Right lobe of liver (tissue), 6 donors: ENCODE measurements around the gene TM9SF1. TPM values are rescaled to one million over a fixed set of nuclear protein-coding genes. Genes with fewer than 3 reads are reported as not detected.
A peak's percentile ranks its signal among the peaks of the same experiment; 100 is the strongest.

Experiments
- ATAC-seq, 4 donors: fragments of 200-7000 bp; cut with Tn5 transposase; one replicate each; pipeline ENCODE4 v1.9.1; 2020; ENCODE audit warnings: mild to moderate bottlenecking in 4 of 4, moderate library complexity in 4 of 4
- DNase-seq, 3 donors: peaks; one replicate each; pipeline ENCODE4 v3.0.0-alpha.2; 2020
- H3K27ac ChIP-seq, 3 donors: fragments of 200-600 bp; one replicate each; pipeline ENCODE4 v1.8.0; 2022
- H3K27me3 ChIP-seq, 2 donors: fragments of 200-600 bp; one replicate each; pipeline ENCODE4 v1.8.0; 2022
- H3K36me3 ChIP-seq, 4 donors: fragments of 200-600 bp; sonication (generic) in 1 of 4; one replicate each; pipeline versions ENCODE4 v1.5.1 to v1.8.0; 2017 to 2022; ENCODE audit warnings: control low read depth in 1 of 4
- H3K4me1 ChIP-seq, 4 donors: fragments of 200-600 bp; sonication (generic) in 1 of 4; one replicate each; pipeline versions ENCODE4 v1.5.1 to v1.8.0; 2017 to 2022; ENCODE audit warnings: control low read depth in 1 of 4
- H3K4me3 ChIP-seq, 3 donors: fragments of 200-600 bp; one replicate each; pipeline ENCODE4 v1.8.0; 2022
- H3K9me3 ChIP-seq, 4 donors: fragments of 200-600 bp; sonication (generic) in 1 of 4; one replicate each; pipeline versions ENCODE4 v1.5.1 to v1.8.0; 2017 to 2022; ENCODE audit warnings: control low read depth in 1 of 4
- CTCF ChIP-seq, 4 donors: fragments of 200-600 bp in 3 of 4; fragments of 450-650 bp in 1 of 4; IDR thresholded peaks; one replicate each; pipeline versions ENCODE4 v1.5.1 to v1.8.0; 2016 to 2022; ENCODE audit warnings: antibody characterized with exemption in 4 of 4, mild to moderate bottlenecking in 2 of 4
- POLR2A ChIP-seq: fragments of 450-650 bp; IDR thresholded peaks from one replicate; pipeline ENCODE4 v1.6.1; 2017; ENCODE audit warnings: antibody characterized with exemption, mild to moderate bottlenecking
- WGBS: methylation state at CpG from one replicate; pipeline ENCODE4 v1.1.6; 2018; ENCODE audit warnings: low coverage, low lambda C conversion rate; ENCODE audit not compliant: insufficient coverage; ENCODE audit errors: missing lambda C conversion rate; 5-methylcytosine and 5-hydroxymethylcytosine counted together
- intact Hi-C, 2 donors: fragments of 100-400 bp; cut with DNase I; formaldehyde crosslinking; loops; one replicate each; pipeline versions ENCODE4 v1.11.2 to v1.14.1; 2022
- total RNA-seq, 6 experiments: library from RNA; depleted of rRNA in 2 of 6; stranded (reverse); fragments of >200 nt in 2 of 6; fragmentation: NEBNext Ultra II Directional in 3 of 6; extraction: Animal tissue kit (Norgen Biotek cat#: 25700) in 3 of 6; gene quantifications; one replicate each; pipeline versions ENCODE4 v1.1.0 to v1.2.4, GENCODE V29; 2016 to 2023
- donor health status: DM: no; HTN: yes; CAD: no.
- donor health status: DM: no; HTN: no; CAD: no.
- donor health status: DM: no; HTN: no; CAD: no.
- donor health status: DM: no; HTN: yes; CAD: no.
- donor health status: DM: no; HTN: yes; CAD: no.

Gene TM9SF1
- total RNA-seq, 6 experiments from 2014 or later: 32.1 to 49.8 (median 41.2) TPM

DNA sequence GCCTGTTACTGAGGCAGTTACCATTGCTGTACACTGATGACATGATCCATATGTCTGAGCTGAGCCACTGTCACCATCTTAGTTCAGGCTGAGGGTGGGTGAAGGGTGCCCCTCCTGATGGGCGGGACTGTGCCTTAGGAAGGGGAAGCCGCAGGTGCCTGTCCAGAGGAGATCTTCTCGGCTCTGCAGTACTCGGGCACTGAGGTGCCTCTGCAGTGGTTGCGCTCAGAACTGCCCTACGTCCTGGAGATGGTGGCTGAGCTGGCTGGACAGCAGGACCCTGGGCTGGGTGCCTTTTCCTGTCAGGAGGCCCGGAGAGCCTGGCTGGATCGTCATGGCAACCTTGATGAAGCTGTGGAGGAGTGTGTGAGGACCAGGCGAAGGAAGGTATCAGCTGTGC is 44.2 kb downstream of the TM9SF1 start:
- TF ChIP-seq POLR2A: no peak
- TF ChIP-seq CTCF (IDR thresholded peaks at IDR 0.05): no peak
- intact Hi-C loops: loop anchor here in 1 of 2 donors (10.0 kb wide), 1 partner anchor 56 kb away; the partner anchor contains the start of gene PCK2
- ATAC-seq (no peak), DNase-seq (peak in 1 of 3 donors; percentile 42)
- H3K4me1 ChIP-seq: peaks cover 0 to 8% (median 0%) of the 10 kb centered on the region in 4 donors
- H3K27ac ChIP-seq: no peak overlapping the region
- no peaks in the 10 kb centered on the region for H3K27me3 ChIP-seq
- H3K4me3 ChIP-seq: no peak overlapping the region
- peaks cover 0 to 65% (median 24%) of the 10 kb centered on the region in 4 donors for H3K36me3 ChIP-seq
- no peaks in the 10 kb centered on the region for H3K9me3 ChIP-seq
- no CpG with 5 or more reads among the region's 9 CpGs for WGBS

DNA sequence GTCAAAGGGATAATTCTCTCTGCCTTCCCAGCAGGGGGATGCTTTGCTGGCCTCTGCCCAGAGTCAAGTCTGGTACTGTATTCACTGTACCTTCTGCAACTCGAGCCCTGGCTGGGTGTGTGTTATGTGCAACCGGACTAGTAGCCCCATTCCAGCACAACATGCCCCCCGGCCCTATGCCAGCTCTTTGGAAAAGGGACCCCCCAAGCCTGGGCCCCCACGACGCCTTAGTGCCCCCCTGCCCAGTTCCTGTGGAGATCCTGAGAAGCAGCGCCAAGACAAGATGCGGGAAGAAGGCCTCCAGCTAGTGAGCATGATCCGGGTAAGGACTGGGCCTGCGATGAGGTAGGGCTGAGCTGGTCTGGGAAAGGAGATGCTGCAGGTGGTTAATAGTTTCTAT is 44.7 kb downstream of the TM9SF1 start:
- Histone ChIP-seq H3K9me3 (no peaks in the 10 kb centered on the region), H3K36me3 (peaks cover 0 to 61% (median 24%) of the 10 kb centered on the region in 4 donors), H3K27ac (no peak overlapping the region), H3K4me1 (peaks cover 0 to 12% (median under 1%) of the 10 kb centered on the region in 4 donors), H3K4me3 (no peak overlapping the region), H3K27me3 (no peaks in the 10 kb centered on the region)
- no peak for ATAC-seq
- DNase-seq: peak in 1 of 3 donors; percentile 45
- TF ChIP-seq POLR2A: no peak
- TF ChIP-seq CTCF (IDR thresholded peaks at IDR 0.05): no peak
- 83% methylated on average over 1 of the region's 9 CpGs for whole genome bisulfite sequencing
- intact Hi-C loops: loop anchor here in 1 of 2 donors (10.0 kb wide), 1 partner anchor 56 kb away; the partner anchor contains the start of gene PCK2

GRCh38 chr14:24150061-24150460 is 45.2 kb downstream of the TM9SF1 start:
- DNase-seq (peak in 1 of 3 donors; percentile 24), ATAC-seq (no peak)
- WGBS: 71% methylated on average over 4 of the region's 9 CpGs
- no peaks in the 10 kb centered on the region for H3K9me3 ChIP-seq
- peaks cover 0 to 16% (median 3%) of the 10 kb centered on the region in 4 donors for H3K4me1 ChIP-seq
- intact Hi-C loops: loop anchor here in 1 of 2 donors (10.0 kb wide), 1 partner anchor 55 kb away; the partner anchor contains the start of gene PCK2
- H3K27me3 ChIP-seq: no peaks in the 10 kb centered on the region
- H3K36me3 ChIP-seq: peaks cover 0 to 56% (median 22%) of the 10 kb centered on the region in 4 donors
- H3K4me3 ChIP-seq: no peak overlapping the region
- TF ChIP-seq CTCF (IDR thresholded peaks at IDR 0.05) (no peak), POLR2A (no peak)
- H3K27ac ChIP-seq: no peak overlapping the region

DNA sequence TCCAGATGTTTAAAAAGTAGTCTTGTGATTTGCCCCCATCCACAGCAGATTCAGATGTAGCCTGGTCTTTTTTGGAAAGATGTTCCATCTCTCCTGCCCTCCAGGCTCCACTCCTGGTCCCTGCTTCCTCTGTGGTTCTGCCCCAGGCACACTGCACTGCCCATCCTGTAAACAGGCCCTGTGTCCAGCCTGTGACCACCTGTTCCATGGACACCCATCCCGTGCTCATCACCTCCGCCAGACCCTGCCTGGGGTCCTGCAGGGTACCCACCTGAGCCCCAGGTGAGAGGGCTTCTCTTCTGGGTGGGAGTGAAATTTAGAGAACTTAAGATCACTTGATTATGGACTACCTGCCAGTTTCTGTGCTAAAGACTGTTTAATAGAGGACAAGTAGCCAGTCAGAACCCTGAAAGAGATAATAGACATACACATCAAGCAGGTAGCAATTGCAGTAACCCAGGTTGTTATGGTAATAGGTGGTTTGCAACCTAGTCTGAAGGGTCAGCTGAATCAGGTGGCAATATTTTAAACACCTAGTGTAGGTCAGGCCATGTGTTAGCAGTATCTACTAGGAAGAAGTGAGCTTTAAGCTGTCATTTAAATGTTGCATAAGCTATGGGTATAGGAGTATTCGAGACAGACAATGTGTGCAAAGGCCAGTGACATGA is 45.8 kb downstream of the TM9SF1 start:
- peak in 1 of 3 donors; percentile 45 for DNase-seq
- Histone ChIP-seq H3K4me3 (no peak overlapping the region), H3K4me1 (peaks cover 0 to 16% (median 3%) of the 10 kb centered on the region in 4 donors), H3K9me3 (no peaks in the 10 kb centered on the region), H3K27ac (no peak overlapping the region), H3K36me3 (peaks cover 0 to 51% (median 22%) of the 10 kb centered on the region in 4 donors), H3K27me3 (no peaks in the 10 kb centered on the region)
- WGBS: 92% methylated on average over 2 of the region's 3 CpGs
- intact Hi-C loops: no loop called here
- TF ChIP-seq POLR2A (no peak), CTCF (IDR thresholded peaks at IDR 0.05) (no peak)
- ATAC-seq: no peak
